ENCODE results near the gene SLC25A33. TPM values are rescaled to one million over a fixed set of nuclear protein-coding genes. Genes with fewer than 3 reads are reported as not detected.
A peak's percentile ranks its signal among the peaks of the same experiment; 100 is the strongest.
"Not testable (repeated sequence)": the region's sequence is repeated elsewhere in the genome, so short reads cannot be mapped to it uniquely, and the experiment has no call there.

Gene SLC25A33
- 6.7 TPM for total RNA-seq

- Histone ChIP-seq H3K4me1 (ENCODE audit: insufficient read depth, low read length) (peaks cover 28% of the 10 kb centered on the region), H3K4me3 (ENCODE audit: low read length) (peak within 1 kb of the TSS; percentile 56), H3K9me3 (ENCODE audit: low read depth, low read length) (no peaks in the 10 kb centered on the region), H3K27me3 (ENCODE audit: insufficient read depth, low read length) (no peaks in the 10 kb centered on the region)
Measured at GRCh38 chr1:9539165-9539828, at the start of gene SLC25A33. SLC25A33 (plus strand) TSS chr1:9539465; CDS start chr1:9539692, 227 bp downstream.

- Histone ChIP-seq H3K9me3 (ENCODE audit: low read depth, low read length) (no peaks in the 10 kb centered on the region), H3K4me3 (ENCODE audit: low read length) (no peak overlapping the region), H3K27me3 (ENCODE audit: insufficient read depth, low read length) (no peaks in the 10 kb centered on the region), H3K4me1 (ENCODE audit: insufficient read depth, low read length) (peaks cover 9% of the 10 kb centered on the region)
Measured at GRCh38 chr1:9490605-9491339, 48.5 kb upstream of the SLC25A33 start.

- no peaks in the 10 kb centered on the region for H3K9me3 ChIP-seq (ENCODE audit: low read depth, low read length)
- H3K27me3 ChIP-seq (ENCODE audit: insufficient read depth, low read length): no peaks in the 10 kb centered on the region
- no peak overlapping the region for H3K4me3 ChIP-seq (ENCODE audit: low read length)
- H3K4me1 ChIP-seq (ENCODE audit: insufficient read depth, low read length): peaks cover 9% of the 10 kb centered on the region
Measured at GRCh38 chr1:9493326-9493725, 45.9 kb upstream of the SLC25A33 start.

- Histone ChIP-seq H3K4me1 (ENCODE audit: insufficient read depth, low read length) (peaks cover 9% of the 10 kb centered on the region), H3K9me3 (ENCODE audit: low read depth, low read length) (no peaks in the 10 kb centered on the region), H3K27me3 (ENCODE audit: insufficient read depth, low read length) (no peaks in the 10 kb centered on the region), H3K4me3 (ENCODE audit: low read length) (no peak overlapping the region)
Measured at GRCh38 chr1:9494936-9495758, 44.1 kb upstream of the SLC25A33 start.

- no peak overlapping the region for H3K4me3 ChIP-seq (ENCODE audit: low read length)
- H3K27me3 ChIP-seq (ENCODE audit: insufficient read depth, low read length): no peaks in the 10 kb centered on the region
Measured at GRCh38 chr1:9495854-9496374, 43.4 kb upstream of the SLC25A33 start.

GRCh38 chr1:9500756-9501754, 38.2 kb upstream of the SLC25A33 start:
- Histone ChIP-seq H3K4me1 (ENCODE audit: insufficient read depth, low read length) (no peaks in the 10 kb centered on the region), H3K4me3 (ENCODE audit: low read length) (no peak overlapping the region), H3K9me3 (ENCODE audit: low read depth, low read length) (no peaks in the 10 kb centered on the region), H3K27me3 (ENCODE audit: insufficient read depth, low read length) (no peaks in the 10 kb centered on the region)

More at GRCh38 chr1:9495854-9496374, 43.4 kb upstream of the SLC25A33 start:
- no peaks in the 10 kb centered on the region for H3K9me3 ChIP-seq (ENCODE audit: low read depth, low read length)
- peaks cover 9% of the 10 kb centered on the region for H3K4me1 ChIP-seq (ENCODE audit: insufficient read depth, low read length)

GRCh38 chr1:9503001-9503675, 36.1 kb upstream of the SLC25A33 start:
- Histone ChIP-seq H3K27me3 (ENCODE audit: insufficient read depth, low read length) (no peaks in the 10 kb centered on the region), H3K4me3 (ENCODE audit: low read length) (no peak overlapping the region), H3K4me1 (ENCODE audit: insufficient read depth, low read length) (no peaks in the 10 kb centered on the region), H3K9me3 (ENCODE audit: low read depth, low read length) (no peaks in the 10 kb centered on the region)

- Histone ChIP-seq H3K4me1 (ENCODE audit: insufficient read depth, low read length) (no peaks in the 10 kb centered on the region), H3K4me3 (ENCODE audit: low read length) (no peak overlapping the region), H3K27me3 (ENCODE audit: insufficient read depth, low read length) (no peaks in the 10 kb centered on the region), H3K9me3 (ENCODE audit: low read depth, low read length) (no peaks in the 10 kb centered on the region)
Measured at GRCh38 chr1:9505143-9505542, 34.1 kb upstream of the SLC25A33 start.

- H3K4me1 ChIP-seq (ENCODE audit: insufficient read depth, low read length): no peaks in the 10 kb centered on the region
- H3K4me3 ChIP-seq (ENCODE audit: low read length): no peak overlapping the region
- no peaks in the 10 kb centered on the region for H3K27me3 ChIP-seq (ENCODE audit: insufficient read depth, low read length)
- H3K9me3 ChIP-seq (ENCODE audit: low read depth, low read length): no peaks in the 10 kb centered on the region
Measured at GRCh38 chr1:9506901-9507300, 32.4 kb upstream of the SLC25A33 start.

- Histone ChIP-seq H3K4me1 (ENCODE audit: insufficient read depth, low read length) (no peaks in the 10 kb centered on the region), H3K27me3 (ENCODE audit: insufficient read depth, low read length) (no peaks in the 10 kb centered on the region), H3K9me3 (ENCODE audit: low read depth, low read length) (no peaks in the 10 kb centered on the region), H3K4me3 (ENCODE audit: low read length) (no peak overlapping the region)
Measured at GRCh38 chr1:9510130-9510529, 29.1 kb upstream of the SLC25A33 start.

GRCh38 chr1:9515550-9515949, 23.7 kb upstream of the SLC25A33 start:
- H3K27me3 ChIP-seq (ENCODE audit: insufficient read depth, low read length); H3K4me3 ChIP-seq (ENCODE audit: low read length); H3K4me1 ChIP-seq (ENCODE audit: insufficient read depth, low read length); H3K9me3 ChIP-seq (ENCODE audit: low read depth, low read length): not testable (repeated sequence)

- no peaks in the 10 kb centered on the region for H3K4me1 ChIP-seq (ENCODE audit: insufficient read depth, low read length)
- no peak overlapping the region for H3K4me3 ChIP-seq (ENCODE audit: low read length)
- H3K27me3 ChIP-seq (ENCODE audit: insufficient read depth, low read length): no peaks in the 10 kb centered on the region
- H3K9me3 ChIP-seq (ENCODE audit: low read depth, low read length): no peaks in the 10 kb centered on the region
Measured at GRCh38 chr1:9518454-9518998, 20.7 kb upstream of the SLC25A33 start.

GRCh38 chr1:9520411-9520810, 18.9 kb upstream of the SLC25A33 start:
- Histone ChIP-seq H3K4me1 (ENCODE audit: insufficient read depth, low read length) (no peaks in the 10 kb centered on the region), H3K27me3 (ENCODE audit: insufficient read depth, low read length) (no peaks in the 10 kb centered on the region), H3K9me3 (ENCODE audit: low read depth, low read length) (no peaks in the 10 kb centered on the region), H3K4me3 (ENCODE audit: low read length) (no peak overlapping the region)
